Measurements from ENCODE around the gene CCDC6.
A peak's percentile ranks its signal among the peaks of the same experiment; 100 is the strongest.
"Not testable (repeated sequence)": the region's sequence is repeated elsewhere in the genome, so short reads cannot be mapped to it uniquely, and the experiment has no call there.

The CCDC6 gene

GRCh38 chr10:59905066-59905730, 1.2 kb downstream of the CCDC6 start:
- DNase-seq, result peak; percentile 83

- DNase-seq, result no peak
These were observed 1.8 kb downstream of the CCDC6 start for GRCh38 chr10:59904426-59905065.

- DNase-seq, result no peak
These were observed 2.5 kb downstream of the CCDC6 start for GRCh38 chr10:59903871-59904270.

GRCh38 chr10:59902016-59902415, 4.3 kb downstream of the CCDC6 start:
- no peak for DNase-seq

GRCh38 chr10:59901470-59901869, 4.9 kb downstream of the CCDC6 start:
- DNase-seq, result no peak

GRCh38 chr10:59900048-59900727, 6.2 kb downstream of the CCDC6 start:
- no peak for DNase-seq

GRCh38 chr10:59898125-59898835, 8.1 kb downstream of the CCDC6 start:
- DNase-seq, result no peak

GRCh38 chr10:59896191-59896590, 10.2 kb downstream of the CCDC6 start:
- no peak for DNase-seq

- DNase-seq, result no peak
These were observed 10.7 kb downstream of the CCDC6 start for GRCh38 chr10:59895629-59896116.

- no peak for DNase-seq
These were observed 12.2 kb downstream of the CCDC6 start for GRCh38 chr10:59894114-59894513.

GRCh38 chr10:59892697-59893096, 13.7 kb downstream of the CCDC6 start:
- no peak for DNase-seq

GRCh38 chr10:59891936-59892335, 14.4 kb downstream of the CCDC6 start:
- DNase-seq, result no peak

- DNase-seq, result no peak
These were observed 15.0 kb downstream of the CCDC6 start for GRCh38 chr10:59891349-59891748.

GRCh38 chr10:59888781-59889435, 17.4 kb downstream of the CCDC6 start:
- no peak for DNase-seq

- no peak for DNase-seq
These were observed 18.2 kb downstream of the CCDC6 start for GRCh38 chr10:59887972-59888640.

GRCh38 chr10:59887006-59887405, 19.4 kb downstream of the CCDC6 start:
- no peak for DNase-seq

- no peak for DNase-seq
These were observed 20.8 kb downstream of the CCDC6 start for GRCh38 chr10:59885430-59886134.

- DNase-seq, result not testable (repeated sequence)
These were observed 21.5 kb downstream of the CCDC6 start for GRCh38 chr10:59884893-59885292.

- no peak for DNase-seq
These were observed 24.7 kb downstream of the CCDC6 start for GRCh38 chr10:59881640-59882039.

GRCh38 chr10:59880971-59881510, 25.3 kb downstream of the CCDC6 start:
- no peak for DNase-seq

- DNase-seq, result no peak
These were observed 26.2 kb downstream of the CCDC6 start for GRCh38 chr10:59880019-59880717.
